RCC 7860 (cell line): ENCODE data around the gene RSPRY1.
"Not testable (repeated sequence)": the region's sequence is repeated elsewhere in the genome, so short reads cannot be mapped to it uniquely, and the experiment has no call there.

Experiments
- DNase-seq: peaks from one replicate; pipeline ENCODE4 v3.0.0-alpha.2; 2015; ENCODE audit warnings: low spot score
- FAIRE-seq: peaks from 2 replicates; lab custom pipeline; 2012; peaks lifted over from hg19 to GRCh38; lab: Jason Lieb, UNC

The RSPRY1 gene

DNA sequence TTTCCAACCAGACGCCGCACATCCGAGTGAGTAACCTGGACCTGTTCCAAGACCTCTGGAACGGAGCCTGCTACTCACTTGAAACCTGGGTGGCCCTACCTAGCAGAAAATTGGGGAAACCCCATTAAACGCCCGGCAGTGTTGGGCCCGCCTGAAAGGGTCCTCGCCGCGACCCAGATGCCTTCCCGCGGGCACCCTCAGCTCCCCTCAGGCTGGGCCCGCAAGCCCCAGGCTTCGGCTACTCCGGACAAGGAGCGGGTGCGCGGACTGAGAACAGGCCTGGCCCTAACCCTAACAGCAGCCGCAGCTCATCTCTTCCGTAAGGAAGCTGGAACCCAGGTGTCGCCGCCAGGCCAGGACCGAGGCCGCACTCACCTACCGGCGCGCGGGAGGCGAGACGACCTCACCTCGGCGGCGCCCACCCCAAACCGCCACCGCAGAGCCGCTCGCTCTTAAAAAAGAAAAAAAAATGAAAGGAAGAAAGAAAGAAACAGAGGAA lies 634 bp upstream of the RSPRY1 start:
- no peak for FAIRE-seq
- DNase-seq, result peak; percentile 53

DNA sequence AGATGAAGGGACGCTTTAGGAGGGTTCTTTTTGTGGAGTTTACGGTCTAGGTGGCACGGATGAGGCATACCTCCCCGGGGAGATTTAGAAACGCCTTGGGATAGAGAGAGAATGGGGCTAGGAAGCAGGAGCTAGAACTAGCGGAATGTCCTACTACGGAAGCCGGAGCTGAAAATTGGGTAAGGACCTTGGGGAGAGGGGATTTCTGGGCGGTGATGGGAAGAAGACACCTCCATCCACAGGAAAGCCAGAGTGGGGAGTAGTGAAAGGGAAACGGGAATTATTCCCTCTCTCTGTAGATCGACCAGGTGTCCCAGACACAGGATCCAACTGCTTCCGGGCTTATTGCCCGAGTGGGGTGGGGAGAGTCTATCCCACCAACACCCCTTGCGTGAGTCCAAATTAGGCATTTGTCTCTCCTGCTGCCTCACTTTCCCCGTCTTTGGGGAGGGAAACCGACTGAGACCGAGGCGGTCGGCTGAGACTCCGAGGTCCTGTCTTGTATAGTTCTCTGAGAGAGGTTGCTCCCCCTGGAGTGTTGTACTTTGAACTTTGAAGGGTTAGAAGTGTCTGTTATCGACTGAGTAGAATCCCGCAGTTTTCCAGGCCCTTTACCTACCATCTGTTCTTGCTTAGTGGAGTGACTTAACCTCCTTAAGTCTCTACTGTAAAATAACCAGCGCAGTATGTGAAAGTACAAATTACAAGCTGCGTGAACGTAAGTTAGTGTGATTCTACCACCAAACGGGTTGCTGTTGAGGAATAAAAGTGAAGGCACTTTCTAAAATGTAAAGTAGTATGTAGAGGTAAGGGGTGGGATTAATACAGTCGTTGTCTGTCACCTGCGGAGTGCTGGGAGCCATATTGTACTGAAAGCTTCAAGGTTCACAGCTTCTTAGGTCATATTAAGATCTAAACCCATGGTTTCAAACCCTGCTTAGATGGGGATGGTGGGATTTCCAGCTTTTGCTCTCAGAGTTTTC lies 1.0 kb downstream of the RSPRY1 start:
- DNase-seq, result peak; percentile 28
- FAIRE-seq, result no peak

DNA sequence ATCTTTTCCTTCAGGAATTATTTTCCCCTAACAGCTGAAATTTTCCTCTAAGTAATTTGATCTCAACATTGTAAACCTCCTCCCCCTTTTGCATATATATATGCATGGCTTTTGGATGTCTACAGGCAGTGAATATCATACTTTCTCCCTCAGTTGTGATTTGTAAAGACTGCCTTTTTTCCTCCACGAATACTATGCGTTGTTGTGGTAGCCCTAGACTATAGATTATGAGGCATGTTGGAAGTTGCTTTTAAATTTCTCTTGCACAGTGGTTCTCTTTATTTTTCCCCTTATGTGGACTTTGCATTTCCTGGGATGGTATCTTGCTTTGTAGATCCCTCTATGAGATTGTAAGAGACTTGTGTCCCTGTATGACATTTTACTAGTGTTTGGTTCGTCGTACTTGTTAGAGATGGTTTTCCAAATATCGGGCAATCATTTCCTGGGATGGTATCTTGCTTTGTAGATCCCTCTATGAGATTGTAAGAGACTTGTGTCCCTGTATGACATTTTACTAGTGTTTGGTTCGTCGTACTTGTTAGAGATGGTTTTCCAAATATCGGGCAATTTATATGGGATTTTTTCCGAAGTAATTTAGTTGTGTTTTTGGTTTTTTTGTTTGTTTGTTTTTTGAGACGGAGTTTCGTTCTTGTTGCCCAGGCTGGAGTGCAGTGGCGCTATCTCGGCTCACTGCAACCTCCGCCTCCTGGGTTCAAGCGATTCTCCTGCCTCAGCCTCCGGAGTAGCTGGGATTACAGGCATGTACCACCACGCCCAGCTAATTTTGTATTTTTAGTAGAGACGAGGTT lies 2.0 kb downstream of the RSPRY1 start:
- not testable (repeated sequence) for DNase-seq, FAIRE-seq

DNA sequence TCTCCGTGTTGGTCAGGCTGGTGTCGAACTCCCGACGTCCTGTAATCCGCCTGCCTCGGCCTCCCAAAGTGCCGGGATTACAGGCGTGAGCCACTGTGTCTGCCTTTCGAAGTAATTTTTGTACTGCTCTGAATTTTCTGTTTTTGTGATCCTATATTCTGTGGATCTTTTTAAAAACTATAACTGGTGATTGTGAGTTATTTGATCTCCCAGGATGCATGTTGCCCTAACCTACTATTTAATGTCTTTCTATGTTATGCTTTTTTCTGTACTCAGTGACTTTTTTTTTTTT lies 2.5 kb downstream of the RSPRY1 start:
- DNase-seq, result no peak
- FAIRE-seq, result no peak

GRCh38 chr16:57189527-57189926 lies 3.4 kb downstream of the RSPRY1 start:
- FAIRE-seq, result not testable (repeated sequence)

DNA sequence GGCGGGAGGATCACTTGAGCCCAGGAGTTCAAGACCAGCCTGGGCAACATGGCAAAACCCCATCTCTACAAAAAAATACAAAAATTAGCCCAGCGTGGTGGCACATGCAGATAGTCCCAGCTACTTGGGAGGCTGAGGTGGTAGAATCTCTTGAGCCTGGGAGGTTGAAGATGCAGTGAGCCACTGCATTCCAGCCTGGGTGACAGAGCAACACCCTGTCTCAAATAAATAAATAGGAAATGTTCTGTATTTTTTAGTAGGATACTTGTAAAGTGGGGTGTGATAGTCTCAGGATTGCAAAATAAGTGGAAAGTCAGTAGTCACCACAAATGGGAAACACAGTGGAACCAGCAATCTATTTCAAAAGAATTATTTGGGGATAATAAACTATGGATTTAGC lies 4.0 kb downstream of the RSPRY1 start:
- DNase-seq (no peak), FAIRE-seq (no peak)

More at GRCh38 chr16:57189527-57189926, 3.4 kb downstream of the RSPRY1 start:
- not testable (repeated sequence) for DNase-seq

DNA sequence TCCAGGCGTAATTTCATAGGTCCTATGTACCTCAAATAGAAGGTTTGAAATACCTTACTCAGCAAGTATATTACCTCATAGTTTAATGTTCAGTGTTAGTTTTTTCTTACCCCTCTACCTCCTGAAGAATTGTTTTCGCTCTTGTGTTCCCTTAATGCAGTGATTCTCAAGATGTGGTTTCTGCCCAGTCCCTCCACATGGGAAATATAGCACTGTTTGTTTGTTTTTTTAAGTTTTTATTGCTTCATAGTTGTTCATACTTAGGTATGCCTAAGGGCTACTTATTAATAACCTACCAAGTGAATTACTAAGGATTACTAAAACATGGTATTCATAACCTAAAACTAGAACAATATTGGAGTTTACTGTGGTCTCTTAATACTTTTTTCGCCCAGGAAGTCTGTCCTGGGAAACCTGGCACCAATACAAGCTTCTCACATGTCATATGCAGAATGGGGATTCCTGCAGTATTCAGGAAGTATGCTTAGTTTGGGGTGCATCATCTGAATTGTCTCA lies 5.0 kb downstream of the RSPRY1 start:
- DNase-seq, result no peak

DNA sequence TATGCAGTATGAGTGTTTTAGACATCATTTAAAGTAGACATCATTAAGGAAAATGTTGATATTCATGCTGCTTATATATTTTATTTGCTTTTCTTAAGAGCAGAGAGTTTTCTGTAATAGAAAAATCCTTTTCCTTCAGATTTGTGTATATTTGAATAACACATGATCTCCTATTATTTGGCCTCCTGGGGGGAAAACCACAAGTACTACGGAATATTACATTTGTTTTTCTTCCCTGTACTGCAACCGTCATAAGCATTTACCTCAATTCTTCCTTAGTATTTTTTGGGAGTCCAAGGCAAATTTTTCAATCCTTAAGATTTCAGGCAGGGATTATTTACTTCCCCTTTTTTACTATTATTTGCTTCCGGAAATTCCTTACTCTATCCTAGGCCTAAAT lies 6.0 kb downstream of the RSPRY1 start:
- FAIRE-seq (no peak), DNase-seq (no peak)

More for the DNA sequence above, 5.0 kb downstream of the RSPRY1 start:
- no peak for FAIRE-seq

DNA sequence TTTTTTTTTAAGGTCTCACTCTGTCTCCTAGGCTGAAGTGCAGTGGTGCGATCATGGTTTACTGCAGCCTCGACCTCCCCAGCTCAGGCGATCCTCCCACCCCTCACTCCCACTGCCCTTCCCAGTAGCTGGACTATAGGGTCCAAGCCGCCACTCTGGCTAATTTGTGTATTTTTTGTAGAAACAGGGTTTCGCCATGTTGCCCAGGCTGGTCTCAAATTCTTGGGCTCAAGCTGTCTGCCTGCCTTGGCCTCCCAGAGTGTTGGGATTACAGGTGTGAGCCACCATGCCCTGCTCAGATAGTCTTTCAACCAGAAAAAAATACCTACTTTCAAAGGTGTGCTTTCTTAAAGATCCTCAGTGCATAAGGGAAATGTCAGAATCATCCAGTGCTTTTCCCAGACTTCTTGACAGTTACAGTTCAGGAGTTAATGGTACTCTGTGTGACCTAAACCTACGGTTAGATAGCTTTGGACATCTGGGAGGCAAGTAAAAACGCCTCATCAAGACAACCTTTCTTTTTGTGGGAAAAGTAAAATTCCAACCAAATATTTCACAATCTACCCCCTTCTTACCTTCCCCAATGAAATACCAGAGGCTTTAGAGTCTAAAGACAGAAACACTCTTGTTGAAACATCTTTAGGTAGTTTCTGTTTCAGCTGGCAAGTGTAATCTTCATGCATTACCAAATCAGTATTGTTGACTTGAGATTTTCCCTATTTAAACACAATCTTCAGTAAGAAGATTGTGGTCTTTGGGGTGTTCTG lies 6.8 kb downstream of the RSPRY1 start:
- FAIRE-seq (peak; percentile 64), DNase-seq (peak; percentile 23)

GRCh38 chr16:57194512-57194911 lies 8.4 kb downstream of the RSPRY1 start:
- DNase-seq (peak; percentile 91), FAIRE-seq (peak; percentile 97)

- DNase-seq (no peak), FAIRE-seq (no peak)
Measured at GRCh38 chr16:57196286-57196685, 10.2 kb downstream of the RSPRY1 start.

GRCh38 chr16:57196753-57197152 lies 10.6 kb downstream of the RSPRY1 start:
- FAIRE-seq, result no peak
- no peak for DNase-seq

GRCh38 chr16:57200321-57200720 lies 14.2 kb downstream of the RSPRY1 start:
- FAIRE-seq, DNase-seq: not testable (repeated sequence)

DNA sequence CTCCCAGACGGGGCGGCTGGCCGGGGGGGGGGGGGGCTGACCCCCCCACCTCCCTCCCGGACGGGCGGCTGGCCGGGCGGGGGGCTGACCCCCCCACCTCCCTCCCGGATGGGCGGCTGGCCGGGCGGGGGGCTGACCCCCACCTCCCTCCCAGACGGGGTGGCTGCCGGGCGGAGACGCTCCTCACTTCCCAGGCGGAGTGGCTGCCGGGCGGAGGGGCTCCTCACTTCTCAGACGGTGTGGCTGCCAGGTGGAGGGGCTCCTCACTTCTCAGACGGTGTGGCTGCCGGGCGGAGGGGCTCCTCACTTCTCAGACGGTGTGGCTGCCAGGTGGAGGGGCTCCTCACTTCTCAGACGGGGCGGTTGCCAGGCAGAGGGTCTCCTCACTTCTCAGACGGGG lies 14.8 kb downstream of the RSPRY1 start:
- not testable (repeated sequence) for DNase-seq, FAIRE-seq

DNA sequence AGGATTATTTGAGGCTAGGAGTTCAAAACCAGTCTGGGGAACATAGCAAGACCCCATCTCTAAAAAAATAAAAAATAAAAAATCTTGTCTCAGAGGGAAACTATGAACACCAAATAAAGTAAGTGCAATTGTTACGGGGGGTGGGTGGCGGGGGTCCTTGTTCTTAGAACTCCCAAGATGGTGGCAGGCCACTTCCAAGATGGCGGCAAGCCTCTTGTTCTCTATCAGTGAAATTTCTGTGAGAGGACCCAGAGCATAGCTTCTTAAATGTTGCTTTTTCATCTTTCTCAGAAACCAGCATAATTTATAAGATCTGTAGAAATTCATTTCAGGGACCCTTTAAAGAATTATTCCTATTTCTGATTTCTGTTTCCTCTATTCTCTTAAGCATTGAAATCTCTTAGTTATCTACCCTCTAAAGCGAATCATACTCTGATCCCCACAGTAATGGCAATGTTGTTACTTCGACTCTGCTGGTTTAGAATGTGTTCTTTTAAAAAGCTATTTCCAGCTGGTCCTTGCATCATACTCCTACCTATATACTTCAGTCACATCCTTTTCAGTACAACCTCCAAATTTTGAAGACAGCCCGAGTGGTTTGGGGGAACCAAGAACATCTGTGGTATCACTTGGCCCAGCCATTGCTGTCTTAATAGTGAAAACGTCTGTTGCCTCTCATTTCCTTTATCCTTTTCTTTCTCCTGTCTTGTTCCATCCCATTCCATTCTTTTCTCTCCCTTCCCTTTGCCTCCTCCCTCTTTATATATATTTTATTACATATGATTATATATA lies 16.2 kb downstream of the RSPRY1 start:
- FAIRE-seq, result no peak
- no peak for DNase-seq

- FAIRE-seq (no peak), DNase-seq (no peak)
Measured at GRCh38 chr16:57203451-57203850, 17.3 kb downstream of the RSPRY1 start.

- no peak for FAIRE-seq
Measured at GRCh38 chr16:57204675-57205074, 18.5 kb downstream of the RSPRY1 start.

DNA sequence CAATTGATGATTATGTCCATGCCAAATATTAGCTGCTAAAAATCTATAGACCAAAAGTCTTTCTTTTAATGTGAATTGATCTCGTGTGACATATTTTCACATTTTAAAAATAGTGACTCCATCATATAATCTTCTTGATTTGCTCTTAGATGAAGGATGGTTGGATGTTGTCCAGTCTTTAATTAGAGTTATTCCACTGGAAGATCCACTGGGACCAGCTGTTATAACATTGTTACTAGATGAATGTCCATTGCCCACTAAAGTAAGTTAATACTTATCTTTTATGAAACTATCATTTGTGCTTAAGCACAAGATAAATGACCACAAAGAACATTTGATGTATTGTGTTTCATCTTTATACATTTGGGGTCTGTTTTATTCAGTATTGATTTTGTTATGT lies 22.8 kb downstream of the RSPRY1 start:
- no peak for FAIRE-seq
- DNase-seq, result no peak

More at GRCh38 chr16:57204675-57205074, 18.5 kb downstream of the RSPRY1 start:
- no peak for DNase-seq

DNA sequence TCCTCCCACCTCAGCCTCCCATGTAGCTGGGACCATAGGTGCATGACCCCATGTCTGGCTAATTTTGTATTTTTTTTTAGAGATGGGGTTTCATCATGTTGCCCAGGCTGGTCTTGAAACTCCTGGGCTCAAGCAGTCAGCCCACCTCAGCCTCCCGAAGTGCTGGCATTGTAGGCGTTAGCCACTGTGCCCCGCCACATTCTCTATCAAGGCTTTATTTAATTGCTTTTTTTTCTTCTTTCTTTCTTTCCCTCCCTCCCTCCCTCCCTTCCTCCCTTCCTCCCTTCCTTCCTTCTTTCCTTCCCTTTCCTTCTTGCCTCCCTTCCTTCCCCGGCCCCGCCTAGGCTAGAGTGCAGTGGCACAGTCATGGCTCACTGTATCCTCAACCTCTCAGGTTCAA lies 23.7 kb downstream of the RSPRY1 start:
- no peak for FAIRE-seq

DNA sequence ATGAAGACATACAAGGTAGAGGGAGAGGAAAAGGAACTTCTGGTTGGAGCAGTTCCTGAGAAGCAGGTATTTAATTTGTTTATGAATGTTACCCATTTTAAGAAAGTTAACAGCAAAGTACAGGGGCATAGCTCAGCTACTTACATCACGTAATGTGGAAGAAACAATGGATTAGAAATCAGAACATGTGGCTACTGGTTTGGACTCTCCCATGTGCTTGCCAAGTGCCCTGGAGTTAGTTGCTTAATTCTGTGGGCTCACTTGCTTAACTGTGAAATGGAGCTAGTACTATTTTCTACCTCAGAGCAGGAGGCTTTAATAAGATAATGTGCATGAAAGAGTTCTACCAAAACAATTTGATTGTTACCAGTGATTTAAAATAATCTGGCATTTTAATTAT lies 27.3 kb downstream of the RSPRY1 start:
- FAIRE-seq (no peak), DNase-seq (no peak)

More for the DNA sequence above, 23.7 kb downstream of the RSPRY1 start:
- DNase-seq, result no peak
